Upper lobe of left lung (tissue), 6 donors: ENCODE results near the gene UGT1A6. TPM values are rescaled to one million over a fixed set of nuclear protein-coding genes. Genes with fewer than 3 reads are reported as not detected.
"Not testable (repeated sequence)": the region's sequence is repeated elsewhere in the genome, so short reads cannot be mapped to it uniquely, and the experiment has no call there.

Experiments
- ATAC-seq, 2 donors: fragments of 200-7000 bp; cut with Tn5 transposase; one replicate each; pipeline ENCODE4 v1.9.1; 2022; ENCODE audit warnings: mild to moderate bottlenecking in 2 of 2, moderate library complexity in 2 of 2; ENCODE audit not compliant: low FRiP score in 2 of 2
- DNase-seq, 2 donors: peaks; one replicate each; pipeline ENCODE4 v3.0.0-alpha.2; 2019 to 2020
- H3K27ac ChIP-seq, 4 donors: fragments of 200-600 bp; sonication (generic); one replicate each; pipeline ENCODE4 v1.5.1; 2016 to 2019
- H3K27me3 ChIP-seq, 4 donors: fragments of 200-600 bp; sonication (generic); one replicate each; pipeline ENCODE4 v1.5.1; 2017 to 2019
- H3K36me3 ChIP-seq, 4 donors: fragments of 200-600 bp; sonication (generic); one replicate each; pipeline ENCODE4 v1.5.1; 2016 to 2019
- H3K4me1 ChIP-seq, 4 donors: fragments of 200-600 bp; sonication (generic); one replicate each; pipeline ENCODE4 v1.5.1; 2018 to 2019
- H3K4me3 ChIP-seq, 4 donors: fragments of 200-600 bp; sonication (generic); one replicate each; pipeline ENCODE4 v1.5.1; 2017 to 2019; ENCODE audit warnings: mild to moderate bottlenecking in 2 of 4, moderate library complexity in 1 of 4
- H3K9me3 ChIP-seq, 4 donors: fragments of 200-600 bp; sonication (generic); one replicate each; pipeline ENCODE4 v1.5.1; 2018 to 2019
- CTCF ChIP-seq, 6 experiments: fragments of 450-650 bp in 4 of 6; fragments of 200-600 bp in 2 of 6; sonication (generic) in 2 of 6; IDR thresholded peaks; one replicate each; pipeline ENCODE4 v1.5.1; 2016 to 2019; ENCODE audit warnings: antibody characterized with exemption in 6 of 6
- EP300 ChIP-seq, 4 donors: sonication (generic); formaldehyde crosslinking; IDR thresholded peaks; one replicate each; pipeline ENCODE4 v1.5.1; 2017; ENCODE audit warnings: antibody characterized with exemption in 4 of 4, control low read depth in 2 of 4
- POLR2A ChIP-seq, 4 donors: fragments of 450-650 bp; IDR thresholded peaks; one replicate each; pipeline ENCODE4 v1.5.1; 2016 to 2017; ENCODE audit warnings: antibody characterized with exemption in 4 of 4, mild to moderate bottlenecking in 2 of 4
- POLR2AphosphoS5 ChIP-seq, 2 donors: sonication (generic); formaldehyde crosslinking; IDR thresholded peaks; one replicate each; pipeline ENCODE4 v1.5.1; 2017; ENCODE audit warnings: antibody characterized with exemption in 2 of 2
- WGBS, 2 donors: methylation state at CpG; one replicate each; pipeline ENCODE4 v1.1.5; 2017 to 2018; 5-methylcytosine and 5-hydroxymethylcytosine counted together
- total RNA-seq, 6 donors: library from RNA; depleted of rRNA in 4 of 6; stranded (reverse); fragments of >200 nt in 4 of 6; gene quantifications; one replicate each; pipeline versions ENCODE4 v1.1.0 to v1.2.1, GENCODE V29; 2016 to 2021
- donor health status: DM: no; HTN: no; CAD: no; lungs with moderate emphysema.
- donor health status: DM: no; HTN: yes; CAD: no; lungs with severe emphysema.

The UGT1A6 gene
- total RNA-seq, 6 donors from 2014 or later = 0.15 to 5.0 (median 0.33) TPM; not detected in 1

GRCh38 chr2:233654501-233654900 is 38.2 kb upstream of the UGT1A6 start:
- Histone ChIP-seq H3K4me3 (no peak overlapping the region), H3K27me3 (no peaks in the 10 kb centered on the region), H3K4me1 (no peaks in the 10 kb centered on the region), H3K9me3 (no peaks in the 10 kb centered on the region), H3K27ac (no peak overlapping the region), H3K36me3 (no peaks in the 10 kb centered on the region)
- TF ChIP-seq CTCF (IDR thresholded peaks at IDR 0.05) (no peak), EP300 (IDR thresholded peaks at IDR 0.05) (no peak), POLR2A (IDR thresholded peaks at IDR 0.05) (no peak), POLR2AphosphoS5 (IDR thresholded peaks at IDR 0.05) (no peak)
- ATAC-seq = no peak
- 60 to 69% methylated on average over 6 of the region's 6 CpGs for WGBS, 2 donors
- no peak for DNase-seq

GRCh38 chr2:233655043-233655442 is 37.6 kb upstream of the UGT1A6 start:
- H3K27me3 ChIP-seq = no peaks in the 10 kb centered on the region
- no peaks in the 10 kb centered on the region for H3K4me1 ChIP-seq
- no peaks in the 10 kb centered on the region for H3K36me3 ChIP-seq
- no peaks in the 10 kb centered on the region for H3K9me3 ChIP-seq
- DNase-seq (no peak), ATAC-seq (no peak)
- H3K27ac ChIP-seq = no peak overlapping the region
- no peak overlapping the region for H3K4me3 ChIP-seq
- TF ChIP-seq POLR2AphosphoS5 (IDR thresholded peaks at IDR 0.05) (no peak), EP300 (IDR thresholded peaks at IDR 0.05) (no peak), CTCF (IDR thresholded peaks at IDR 0.05) (no peak), POLR2A (IDR thresholded peaks at IDR 0.05) (no peak)
- 53 to 56% methylated on average over 1 of the region's 1 CpG for WGBS, 2 donors

DNA sequence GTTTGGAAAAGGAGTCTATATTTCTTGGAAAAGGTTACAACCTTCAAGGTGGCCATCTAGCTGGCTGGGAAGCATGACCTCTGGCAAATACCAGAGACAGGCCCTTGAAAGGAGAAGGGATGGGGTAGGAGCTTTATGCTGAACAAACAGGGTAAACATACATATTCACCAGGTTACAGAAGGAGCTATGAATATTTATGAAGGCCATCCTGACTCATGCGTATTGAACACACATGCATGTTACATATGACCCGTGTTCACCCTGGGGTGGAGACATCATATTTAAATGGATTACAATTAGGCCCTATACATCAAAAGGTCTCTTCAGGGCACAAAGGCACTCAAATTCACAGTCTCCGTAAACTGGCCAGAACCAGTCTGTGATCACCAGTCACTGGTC is 36.7 kb upstream of the UGT1A6 start:
- H3K27ac ChIP-seq, H3K36me3 ChIP-seq, H3K27me3 ChIP-seq, H3K4me1 ChIP-seq, ATAC-seq, DNase-seq, H3K9me3 ChIP-seq, H3K4me3 ChIP-seq: not testable (repeated sequence)
- 85 to 98% methylated on average over 2 to 3 of the region's 3 CpGs for WGBS, 2 donors

DNA sequence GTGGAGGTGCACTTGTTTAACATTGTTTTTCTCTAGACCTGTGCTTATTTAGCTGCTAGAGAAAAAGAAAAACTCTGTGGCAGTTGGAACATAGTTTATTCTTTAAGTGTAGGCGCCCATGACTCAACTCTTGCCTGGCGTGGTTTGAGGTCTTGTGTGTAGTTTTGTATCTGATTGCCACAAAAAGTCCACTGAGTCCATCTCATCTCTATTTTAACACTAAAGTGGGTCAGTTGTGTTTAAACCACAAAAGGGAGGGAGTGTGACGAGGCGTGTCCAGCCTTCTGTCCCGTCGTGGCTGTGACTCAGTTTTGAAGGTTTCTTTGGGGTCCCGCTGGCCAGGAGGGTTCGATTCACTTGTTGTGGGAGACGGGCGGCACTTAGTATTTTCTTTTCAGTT is 36.2 kb upstream of the UGT1A6 start:
- Histone ChIP-seq H3K9me3 (peaks cover 0 to 5% (median 0%) of the 10 kb centered on the region in 4 donors), H3K4me1 (no peaks in the 10 kb centered on the region), H3K27me3 (no peaks in the 10 kb centered on the region), H3K4me3 (no peak overlapping the region), H3K36me3 (no peaks in the 10 kb centered on the region), H3K27ac (no peak overlapping the region)
- DNase-seq = no peak
- ATAC-seq = no peak
- WGBS, 2 donors = 71 to 94% methylated on average over 10 of the region's 10 CpGs
- TF ChIP-seq EP300 (IDR thresholded peaks at IDR 0.05) (no peak), CTCF (IDR thresholded peaks at IDR 0.05) (no peak), POLR2AphosphoS5 (IDR thresholded peaks at IDR 0.05) (no peak), POLR2A (IDR thresholded peaks at IDR 0.05) (no peak)

DNA sequence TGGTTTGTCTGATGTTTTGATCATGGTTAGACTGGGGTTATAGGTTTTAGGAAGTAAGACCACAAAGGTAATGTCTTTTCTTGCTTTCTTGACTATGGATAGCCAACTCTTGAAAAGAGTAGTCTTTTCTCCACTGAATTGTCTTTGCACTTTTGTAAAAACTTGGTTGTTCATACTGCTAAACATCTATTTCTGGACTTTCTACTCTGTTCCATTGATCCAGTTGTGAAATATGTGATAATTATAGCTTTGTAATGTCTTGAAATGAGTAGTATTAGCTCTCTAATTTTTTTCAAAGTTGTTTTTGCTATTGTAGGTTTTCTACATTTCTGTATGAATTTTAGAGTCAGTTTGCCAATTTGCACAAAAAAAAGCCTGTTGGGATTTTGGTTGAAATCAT is 34.1 kb upstream of the UGT1A6 start:
- Histone ChIP-seq H3K27ac (no peak overlapping the region), H3K4me1 (no peaks in the 10 kb centered on the region), H3K9me3 (peaks cover 0 to 5% (median 0%) of the 10 kb centered on the region in 4 donors), H3K27me3 (no peaks in the 10 kb centered on the region), H3K4me3 (no peak overlapping the region), H3K36me3 (no peaks in the 10 kb centered on the region)
- DNase-seq (no peak), ATAC-seq (no peak)
- TF ChIP-seq POLR2AphosphoS5 (IDR thresholded peaks at IDR 0.05) = no peak
- TF ChIP-seq EP300 (IDR thresholded peaks at IDR 0.05) = no peak
- TF ChIP-seq POLR2A (IDR thresholded peaks at IDR 0.05) = no peak
- no peak for TF ChIP-seq CTCF (IDR thresholded peaks at IDR 0.05)
